ENCODE measurements around the gene DEGS2.

Gene DEGS2

GRCh38 chr14:100192672-100193416 is 33.4 kb upstream of the DEGS2 start (continued):
- TF ChIP-seq TSHZ1 (tag by site-specific recombination; IDR thresholded peaks at IDR 0.05; ENCODE audit: borderline replicate concordance) = no peak
- TF ChIP-seq ZNF510 (tag by site-specific recombination; IDR thresholded peaks at IDR 0.05; ENCODE audit: insufficient replicate concordance) = no peak
- no peak for TF ChIP-seq ZNF175 (tag by site-specific recombination; IDR thresholded peaks at IDR 0.05)
- no peak for TF ChIP-seq ZNF777 (tag by site-specific recombination; IDR thresholded peaks at IDR 0.05; ENCODE audit: borderline replicate concordance)
- 0 out of 2 replicates have a peak, but pooled peaks have one; percentile 27 for TF ChIP-seq ZBTB6 (tag by site-specific recombination; IDR thresholded peaks at IDR 0.05)
- TF ChIP-seq ZNF350 (tag by site-specific recombination; IDR thresholded peaks at IDR 0.05) = no peak
- TF ChIP-seq ZNF214 (tag by site-specific recombination; IDR thresholded peaks at IDR 0.05; ENCODE audit: borderline replicate concordance) = no peak
- TF ChIP-seq EGR2 (tag by site-specific recombination; IDR thresholded peaks at IDR 0.05; ENCODE audit: low read depth) = no peak; the same call in 1 of the 2 replicates
- no peak for TF ChIP-seq ZNF768 (tag by site-specific recombination; IDR thresholded peaks at IDR 0.05)
- TF ChIP-seq ZIC2 (tag by site-specific recombination; IDR thresholded peaks at IDR 0.05) = peak; percentile 77; the same call in 1 of the 2 replicates
- no peak for TF ChIP-seq ZNF211 (tag by site-specific recombination; IDR thresholded peaks at IDR 0.05; ENCODE audit: low read depth)
- TF ChIP-seq PRDM4 (tag by site-specific recombination; IDR thresholded peaks at IDR 0.05) = 0 out of 2 replicates have a peak, but pooled peaks have one; percentile 26
- TF ChIP-seq PBX3 (CRISPR knock-in tag; IDR thresholded peaks at IDR 0.05) = no peak; the same call in 1 of the 2 replicates
- no peak for TF ChIP-seq ZNF670 (tag by site-specific recombination; IDR thresholded peaks at IDR 0.05; ENCODE audit: low read depth)
- no peak for TF ChIP-seq ZNF169 (tag by site-specific recombination; IDR thresholded peaks at IDR 0.05)
- peak; percentile 90 for TF ChIP-seq KLF10 (tag by site-specific recombination; IDR thresholded peaks at IDR 0.05)
- TF ChIP-seq OSR2 (tag by site-specific recombination; IDR thresholded peaks at IDR 0.05) = peak; percentile 77
- peak; percentile 86 for TF ChIP-seq BCL11A (tag by site-specific recombination; IDR thresholded peaks at IDR 0.05; ENCODE audit: low read depth)
- 0 out of 2 replicates have a peak, but pooled peaks have one; percentile 19 for TF ChIP-seq ZNF623 (tag by site-specific recombination; IDR thresholded peaks at IDR 0.05)
- TF ChIP-seq ZNF23 (tag by site-specific recombination; IDR thresholded peaks at IDR 0.05; ENCODE audit: borderline replicate concordance) = no peak
- peak; percentile 47; the same call in 1 of the 2 replicates for TF ChIP-seq ZNF843 (tag by site-specific recombination; IDR thresholded peaks at IDR 0.05)
- no peak for TF ChIP-seq ZNF558 (tag by site-specific recombination; IDR thresholded peaks at IDR 0.05)
- peak; percentile 55; the same call in 1 of the 2 replicates for TF ChIP-seq ZNF600 (tag by site-specific recombination; IDR thresholded peaks at IDR 0.05)
- no peak for TF ChIP-seq ZNF280D (tag by site-specific recombination; IDR thresholded peaks at IDR 0.05)
- TF ChIP-seq ZNF580 (tag by site-specific recombination; IDR thresholded peaks at IDR 0.05) = peak; percentile 65; the same call in 1 of the 2 replicates

All from HEK293 (cell line).